Omental fat pad (tissue), 4 donors: Measurements from ENCODE around the gene TCP1. TPM values are rescaled to one million over a fixed set of nuclear protein-coding genes. Genes with fewer than 3 reads are reported as not detected.
A peak's percentile ranks its signal among the peaks of the same experiment; 100 is the strongest.

Experiments used
- ATAC-seq: fragments of 150-250 bp; one replicate; pipeline ENCODE4 v1.9.1; 2016; ENCODE audit warnings: mild to moderate bottlenecking, moderate library complexity; ENCODE audit not compliant: low FRiP score
- DNase-seq: peaks from one replicate; pipeline ENCODE4 v3.0.0-alpha.2; 2019; ENCODE audit warnings: low spot score
- CTCF ChIP-seq, 3 donors: fragments of 450-650 bp; IDR thresholded peaks; one replicate each; pipeline ENCODE4 v1.5.1; 2016 to 2017; ENCODE audit warnings: antibody characterized with exemption in 3 of 3, mild to moderate bottlenecking in 3 of 3, moderate library complexity in 2 of 3
- total RNA-seq, 4 donors: library from RNA; depleted of rRNA; stranded (reverse); fragments of >200 nt; gene quantifications; one replicate each; pipeline ENCODE4 v1.1.0, GENCODE V29; 2016

The TCP1 gene
- 100 to 1,000 TPM; 146 to 248 (median 192) TPM for total RNA-seq

DNA sequence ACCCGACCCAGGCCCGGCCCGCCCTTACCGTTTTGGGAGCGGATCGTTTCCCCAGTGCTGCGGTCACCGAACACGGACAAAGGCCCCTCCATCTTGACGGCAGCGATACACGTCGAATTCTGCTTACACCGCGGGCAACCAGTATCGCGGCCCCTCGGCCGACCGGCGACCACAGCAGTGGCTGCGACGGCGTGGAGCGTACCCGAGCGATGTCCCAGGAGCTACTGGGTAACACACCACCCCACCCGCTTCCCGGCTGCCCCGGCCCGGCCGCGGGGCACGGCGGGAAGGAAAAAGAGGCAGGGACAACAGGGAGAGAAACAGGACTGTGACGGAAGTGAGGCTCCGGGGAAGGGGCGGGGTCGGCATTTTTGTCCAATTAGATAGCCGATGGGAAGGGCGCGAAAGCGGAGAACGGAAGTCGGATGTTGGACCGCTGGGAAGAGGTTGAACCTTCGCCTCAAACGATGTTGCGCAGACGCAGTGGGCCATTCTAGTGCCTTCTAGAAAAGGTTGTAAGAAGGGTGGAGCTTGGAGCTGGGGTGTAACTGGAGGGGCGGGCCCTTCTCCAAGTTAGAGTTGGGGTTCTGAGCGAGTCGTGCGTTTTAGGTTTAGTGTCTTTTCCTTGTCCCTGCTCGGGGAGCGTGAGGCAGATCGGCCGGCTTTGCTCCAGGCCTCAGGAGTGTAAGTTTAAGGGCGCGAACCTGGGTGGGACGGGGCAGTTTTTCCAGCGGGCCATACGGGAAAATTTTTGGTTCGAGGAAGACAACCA, at the start of gene TCP1:
Gene TCP1, minus strand, starts transcription at position 226 of the 772 bp plus-strand sequence. Its CDS starts 134 bp downstream, at position 92.
- DNase-seq (peak; percentile 99), ATAC-seq (peak; percentile 92)
- no peak for TF ChIP-seq CTCF (IDR thresholded peaks at IDR 0.05)

DNA sequence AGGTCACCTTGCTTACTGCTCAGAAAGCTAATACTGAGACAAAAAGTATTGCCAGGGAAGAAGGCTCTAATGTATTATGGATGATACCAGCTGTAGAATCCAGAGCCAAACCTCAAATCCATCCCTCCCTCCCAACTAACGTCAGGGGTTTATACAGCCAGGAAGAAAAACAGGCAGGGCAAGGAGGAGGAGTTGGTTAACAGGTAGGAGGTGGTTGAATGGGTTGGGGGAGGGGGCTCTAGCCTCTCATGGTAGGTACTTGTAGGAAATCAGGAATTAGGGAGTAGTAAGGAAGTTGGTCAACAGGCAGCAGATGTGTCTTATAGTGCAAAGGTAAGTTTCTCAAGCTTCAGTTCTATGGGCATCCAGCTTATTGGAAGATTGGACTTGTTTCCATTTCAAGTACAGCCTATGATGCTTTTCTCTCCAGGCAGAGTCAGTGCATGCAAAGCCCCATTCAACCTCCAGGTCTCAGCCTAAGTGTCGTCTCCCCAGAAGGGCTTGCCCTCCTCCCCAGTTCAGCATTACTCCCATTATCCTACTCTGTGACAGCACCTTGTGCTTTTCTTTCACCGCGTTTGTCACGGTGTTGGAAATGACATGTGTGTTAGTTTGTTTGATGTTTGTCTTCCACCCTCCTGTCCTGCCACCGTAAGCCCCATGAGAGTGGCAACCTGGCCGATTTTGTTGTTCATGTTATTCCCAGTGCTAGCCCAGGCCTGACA, 48.8 kb upstream of the TCP1 start:
- ATAC-seq (no peak), DNase-seq (no peak)
- no peak for TF ChIP-seq CTCF (IDR thresholded peaks at IDR 0.05)

- ATAC-seq (no peak), DNase-seq (no peak)
- TF ChIP-seq CTCF (IDR thresholded peaks at IDR 0.05): no peak
These were observed 48.1 kb upstream of the TCP1 start for GRCh38 chr6:159837511-159837910.

- TF ChIP-seq CTCF (IDR thresholded peaks at IDR 0.05): no peak
- DNase-seq (no peak), ATAC-seq (peak; percentile 54)
These were observed 47.5 kb upstream of the TCP1 start for GRCh38 chr6:159836718-159837490.

- ATAC-seq (no peak), DNase-seq (no peak)
- TF ChIP-seq CTCF (IDR thresholded peaks at IDR 0.05): no peak
These were observed 44.7 kb upstream of the TCP1 start for GRCh38 chr6:159833997-159834603.

DNA sequence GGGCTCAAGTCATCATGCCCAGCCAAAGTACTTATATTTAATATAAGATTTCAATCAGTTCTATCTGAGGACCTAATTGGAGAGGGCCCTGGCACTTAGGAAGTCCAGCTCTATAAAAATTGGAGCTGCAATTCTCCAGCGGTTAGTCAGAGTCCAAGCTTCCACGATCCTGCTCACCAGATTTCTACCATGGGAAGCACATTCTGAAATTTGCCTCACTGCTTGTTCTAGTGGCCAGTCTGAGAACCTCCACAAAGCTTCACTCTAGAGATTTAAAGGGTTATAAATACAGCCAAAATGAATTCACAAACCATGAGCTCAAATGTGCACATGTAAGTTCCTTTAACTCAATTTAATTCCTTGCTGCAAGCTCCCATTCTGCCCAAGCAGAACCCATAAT, 44.2 kb upstream of the TCP1 start:
- no peak for TF ChIP-seq CTCF (IDR thresholded peaks at IDR 0.05)
- ATAC-seq (no peak), DNase-seq (no peak)
